Lower lobe of right lung (tissue), 2 donors: ENCODE results near the gene RTCB. TPM values are rescaled to one million over a fixed set of nuclear protein-coding genes. Genes with fewer than 3 reads are reported as not detected.
"Not testable (repeated sequence)": the region's sequence is repeated elsewhere in the genome, so short reads cannot be mapped to it uniquely, and the experiment has no call there.

ENCODE experiments used
- ATAC-seq, 2 donors: fragments of 200-7000 bp; cut with Tn5 transposase; one replicate each; pipeline ENCODE4 v1.9.1; 2020 to 2022; ENCODE audit warnings: mild to moderate bottlenecking in 2 of 2, moderate library complexity in 2 of 2
- DNase-seq: peaks from one replicate; pipeline ENCODE4 v3.0.0-alpha.2; 2020
- H3K27ac ChIP-seq: fragments of 200-600 bp; one replicate; pipeline ENCODE4 v1.8.0; 2022
- H3K27me3 ChIP-seq: fragments of 200-600 bp; one replicate; pipeline ENCODE4 v1.8.0; 2022; ENCODE audit warnings: low read depth
- H3K36me3 ChIP-seq: fragments of 200-600 bp; one replicate; pipeline ENCODE4 v1.8.0; 2022; ENCODE audit warnings: mild to moderate bottlenecking
- H3K4me1 ChIP-seq: fragments of 200-600 bp; one replicate; pipeline ENCODE4 v1.8.0; 2022
- H3K4me3 ChIP-seq: fragments of 200-600 bp; one replicate; pipeline ENCODE4 v1.8.0; 2022; ENCODE audit warnings: mild to moderate bottlenecking
- H3K9me3 ChIP-seq: fragments of 200-600 bp; one replicate; pipeline ENCODE4 v1.8.0; 2022
- CTCF ChIP-seq: fragments of 200-600 bp; IDR thresholded peaks from one replicate; pipeline ENCODE4 v1.8.0; 2022; ENCODE audit warnings: antibody characterized with exemption, mild to moderate bottlenecking
- intact Hi-C: fragments of 100-400 bp; cut with DNase I; formaldehyde crosslinking; loops from one replicate; pipeline ENCODE4 v1.11.0; 2022
- total RNA-seq: library from RNA; stranded (reverse); fragmentation: NEBNext Ultra II Directional; extraction: Animal tissue kit (Norgen Biotek cat#: 25700); gene quantifications from one replicate; pipeline ENCODE4 v1.2.1, GENCODE V29; 2021
- donor health status: DM: no; HTN: yes; CAD: no; lungs with severe emphysema.

Gene RTCB
- total RNA-seq, 1 donor from 2014 or later, result 58.2 TPM

- intact Hi-C loops, result no loop called here
- Histone ChIP-seq H3K4me1 (no peaks in the 10 kb centered on the region), H3K27me3 (no peaks in the 10 kb centered on the region), H3K4me3 (no peak overlapping the region), H3K27ac (no peak overlapping the region), H3K36me3 (no peaks in the 10 kb centered on the region), H3K9me3 (no peaks in the 10 kb centered on the region)
- ATAC-seq (peak; percentile 61 to 65), DNase-seq (no peak)
- peak; percentile 42 for TF ChIP-seq CTCF
Observed at GRCh38 chr22:32378707-32379272, 33.3 kb downstream of the RTCB start.

DNA sequence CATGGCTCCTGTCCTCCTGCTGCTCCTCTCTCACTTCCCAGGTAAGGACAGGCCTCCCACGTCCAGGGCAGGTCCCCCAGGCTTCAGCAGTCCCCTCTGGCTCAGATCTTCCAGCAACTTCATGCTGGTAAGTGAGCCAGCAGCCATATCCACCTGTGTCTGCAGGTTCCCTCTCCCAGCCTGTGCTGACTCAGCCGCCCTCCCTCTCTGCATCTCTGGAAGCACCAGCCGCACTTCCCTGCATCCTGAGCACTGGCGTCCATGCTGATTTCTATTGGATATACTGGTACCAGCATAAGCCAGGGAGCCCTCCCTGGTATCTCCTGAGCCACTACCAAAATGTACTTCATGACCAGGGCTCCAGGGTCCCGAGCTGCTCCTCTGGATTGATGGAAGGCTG is 35.4 kb downstream of the RTCB start:
- Histone ChIP-seq H3K27me3 (no peaks in the 10 kb centered on the region), H3K4me3 (no peak overlapping the region), H3K27ac (no peak overlapping the region), H3K36me3 (no peaks in the 10 kb centered on the region), H3K9me3 (no peaks in the 10 kb centered on the region), H3K4me1 (no peaks in the 10 kb centered on the region)
- no peak for DNase-seq
- intact Hi-C loops, result no loop called here
- no peak for TF ChIP-seq CTCF
- ATAC-seq, result no peak

DNA sequence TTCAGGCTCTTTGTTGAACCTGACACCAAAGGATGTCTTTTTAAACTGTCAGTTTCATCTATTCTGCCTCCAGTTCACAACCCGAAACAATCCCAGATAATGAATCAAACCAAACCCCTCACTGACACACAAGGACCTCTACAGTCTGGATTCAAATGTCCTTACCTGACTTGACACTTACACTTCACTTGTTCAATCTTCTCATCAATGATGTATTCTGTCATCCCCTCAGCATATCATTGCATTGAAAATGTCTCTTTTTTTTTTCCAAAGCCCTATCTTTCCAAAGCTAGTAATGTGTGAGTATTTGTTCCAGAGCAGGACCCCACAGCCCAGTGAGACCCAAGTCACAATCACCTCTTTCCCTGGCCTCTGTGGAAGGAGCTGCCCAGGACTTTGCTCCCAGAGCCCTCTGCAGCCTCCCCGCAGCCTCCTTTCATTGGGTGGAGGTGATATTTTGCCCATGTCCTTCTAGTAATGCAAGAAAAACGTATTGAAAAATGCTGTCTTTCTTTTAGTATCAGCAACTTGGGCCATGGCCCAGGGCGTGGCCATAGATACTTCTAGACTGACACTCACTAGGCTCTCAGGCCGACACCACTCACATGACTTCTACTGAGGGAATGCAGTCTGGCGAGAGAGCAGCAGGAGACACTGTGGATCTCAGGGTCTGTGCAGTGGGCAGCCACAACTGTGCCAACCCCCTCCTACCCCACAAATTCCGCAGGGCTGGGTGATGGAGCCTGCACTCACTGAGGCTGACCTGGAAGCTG is 36.2 kb downstream of the RTCB start:
- Histone ChIP-seq H3K4me3 (no peak overlapping the region), H3K4me1 (no peaks in the 10 kb centered on the region), H3K36me3 (no peaks in the 10 kb centered on the region), H3K27me3 (no peaks in the 10 kb centered on the region), H3K27ac (no peak overlapping the region), H3K9me3 (no peaks in the 10 kb centered on the region)
- no peak for TF ChIP-seq CTCF
- intact Hi-C loops, result no loop called here
- DNase-seq (no peak), ATAC-seq (peak in 1 of 2 donors; percentile 39)

DNA sequence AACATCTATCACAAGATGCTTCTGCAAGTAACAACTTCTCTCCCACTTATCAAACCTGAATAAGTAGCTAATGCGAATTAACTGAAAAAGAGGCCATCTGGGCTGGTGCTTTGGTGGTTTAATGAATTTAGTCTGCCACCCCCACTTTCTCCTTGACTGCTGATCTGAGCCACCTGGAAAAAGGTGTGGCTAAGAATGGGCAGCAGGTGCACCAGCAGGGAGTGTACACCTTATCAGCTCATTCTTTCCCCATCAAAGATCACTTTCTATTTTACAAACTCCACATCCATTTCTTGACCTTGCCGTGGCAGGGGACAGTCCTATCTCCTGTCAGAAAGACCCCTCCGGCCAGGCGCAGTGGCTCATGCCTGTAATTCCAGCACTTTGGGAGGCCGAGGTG is 47.8 kb downstream of the RTCB start:
- Histone ChIP-seq H3K27ac (no peak overlapping the region), H3K27me3 (no peaks in the 10 kb centered on the region), H3K36me3 (no peaks in the 10 kb centered on the region), H3K9me3 (no peaks in the 10 kb centered on the region), H3K4me1 (no peaks in the 10 kb centered on the region), H3K4me3 (no peak overlapping the region)
- no peak for ATAC-seq
- no peak for TF ChIP-seq CTCF
- no peak for DNase-seq
- intact Hi-C loops, result no loop called here

- no peak for DNase-seq
- Histone ChIP-seq H3K4me1 (no peaks in the 10 kb centered on the region), H3K9me3 (no peaks in the 10 kb centered on the region), H3K27me3 (no peaks in the 10 kb centered on the region), H3K36me3 (no peaks in the 10 kb centered on the region), H3K27ac (no peak overlapping the region), H3K4me3 (no peak overlapping the region)
- no peak for ATAC-seq
- TF ChIP-seq CTCF, result no peak
- intact Hi-C loops, result no loop called here
Observed at GRCh38 chr22:32361257-32361656, 50.8 kb downstream of the RTCB start.

- H3K4me3 ChIP-seq, H3K4me1 ChIP-seq, H3K9me3 ChIP-seq, H3K27me3 ChIP-seq, intact Hi-C loops, H3K36me3 ChIP-seq, ATAC-seq, H3K27ac ChIP-seq, DNase-seq: not testable (repeated sequence)
Observed at GRCh38 chr22:32360096-32360495, 52.0 kb downstream of the RTCB start.

- H3K36me3 ChIP-seq, H3K4me3 ChIP-seq, DNase-seq, H3K27ac ChIP-seq, H3K4me1 ChIP-seq, H3K27me3 ChIP-seq, H3K9me3 ChIP-seq, intact Hi-C loops, ATAC-seq: not testable (repeated sequence)
Observed at GRCh38 chr22:32357567-32357966, 54.5 kb downstream of the RTCB start, which contains the start of gene RFPL3. RFPL3 (plus strand) TSS chr22:32357867; CDS start chr22:32358072, 205 bp downstream.
